MM.1S (cell line): ENCODE measurements around the gene MRPL37.
"Not testable (repeated sequence)": the region's sequence is repeated elsewhere in the genome, so short reads cannot be mapped to it uniquely, and the experiment has no call there.

Experiments
- DNase-seq: peaks from one replicate; pipeline ENCODE4 v3.0.0-alpha.2; 2015
- H2AFZ ChIP-seq: fragments of 300-600 bp; sonication (generic); 2 replicates; pipeline ENCODE4 v1.6.0; 2016; ENCODE audit warnings: antibody characterized with exemption, low read length
- H3F3A ChIP-seq: fragments of 300-600 bp; sonication (generic); 2 replicates; pipeline ENCODE4 v1.6.1; 2016; ENCODE audit warnings: mild to moderate bottlenecking, antibody characterized with exemption, low read length, moderate library complexity, mixed read lengths; ENCODE audit not compliant: insufficient read depth
- H3K27ac ChIP-seq: fragments of 300-600 bp; sonication (generic); 2 replicates; pipeline ENCODE4 v1.5.1; 2016; ENCODE audit warnings: mild to moderate bottlenecking, low read length
- H3K27me3 ChIP-seq: fragments of 300-600 bp; sonication (generic); replicated peaks from 2 replicates; pipeline ENCODE4 v1.6.0; 2016; ENCODE audit warnings: low read length; ENCODE audit not compliant: insufficient read depth
- H3K36me3 ChIP-seq: fragments of 300-600 bp; sonication (generic); replicated peaks from 2 replicates; pipeline ENCODE4 v1.6.1; 2016; ENCODE audit warnings: mild to moderate bottlenecking, low read length, mixed read lengths; ENCODE audit not compliant: insufficient read depth
- H3K4me1 ChIP-seq: fragments of 300-600 bp; sonication (generic); 2 replicates; pipeline ENCODE4 v1.6.1; 2016; ENCODE audit warnings: low read length, mixed read lengths
- H3K4me2 ChIP-seq: fragments of 300-600 bp; sonication (generic); 2 replicates; pipeline ENCODE4 v1.6.0; 2016; ENCODE audit warnings: low read depth, low read length
- H3K4me3 ChIP-seq: fragments of 300-600 bp; sonication (generic); 2 replicates; pipeline ENCODE4 v1.5.1; 2016; ENCODE audit warnings: low read length, mixed read lengths
- H3K79me2 ChIP-seq: fragments of 300-600 bp; sonication (generic); 2 replicates; pipeline ENCODE4 v1.6.1; 2016; ENCODE audit warnings: mixed run types, low read length, mixed read lengths
- H3K9ac ChIP-seq: fragments of 300-600 bp; sonication (generic); 2 replicates; pipeline ENCODE4 v1.6.1; 2016; ENCODE audit warnings: low read length, mixed read lengths
- H3K9me2 ChIP-seq: fragments of 300-600 bp; sonication (generic); replicated peaks from 2 replicates; pipeline ENCODE4 v1.6.1; 2016; ENCODE audit warnings: mild to moderate bottlenecking, low read length, mixed read lengths; ENCODE audit not compliant: insufficient read depth
- H3K9me3 ChIP-seq: fragments of 300-600 bp; sonication (generic); replicated peaks from 2 replicates; pipeline ENCODE4 v1.6.1; 2016; ENCODE audit warnings: mild to moderate bottlenecking, low read length, mixed read lengths; ENCODE audit not compliant: insufficient read depth
- H4K20me1 ChIP-seq: fragments of 300-600 bp; sonication (generic); 2 replicates; pipeline ENCODE4 v1.6.1; 2016; ENCODE audit warnings: mild to moderate bottlenecking, low read length, moderate library complexity, mixed read lengths; ENCODE audit not compliant: insufficient read depth
- CTCF ChIP-seq: fragments of 300-600 bp; sonication (generic); IDR thresholded peaks from 2 replicates; pipeline ENCODE4 v1.5.1; 2016; ENCODE audit warnings: antibody characterized with exemption, low read length, mixed read lengths
- EZH2 ChIP-seq: fragments of 300-600 bp; sonication (generic); optimal IDR thresholded peaks from 2 replicates; pipeline ENCODE3; 2017; ENCODE audit warnings: low read depth, mild to moderate bottlenecking, antibody characterized with exemption, low read length, mixed read lengths
- EZH2phosphoT487 ChIP-seq: fragments of 300-600 bp; sonication (generic); IDR thresholded peaks from 2 replicates; pipeline ENCODE4 v1.6.1; 2018; ENCODE audit warnings: antibody characterized with exemption, low read length

Gene MRPL37

GRCh38 chr1:54229281-54229891 is 29.4 kb downstream of the MRPL37 start:
- H3K27me3 ChIP-seq = no peaks in the 10 kb centered on the region
- DNase-seq = no peak
- H3K79me2 ChIP-seq = no peaks in the 10 kb centered on the region
- H3K27ac ChIP-seq = no peak overlapping the region
- H3K9me3 ChIP-seq = no peaks in the 10 kb centered on the region
- H3K9me2 ChIP-seq = no peaks in the 10 kb centered on the region
- H3K9ac ChIP-seq = no peak overlapping the region
- H4K20me1 ChIP-seq = no peaks in the 10 kb centered on the region
- no peaks in the 10 kb centered on the region for H3F3A ChIP-seq
- H3K4me2 ChIP-seq = no peak overlapping the region
- no peaks in the 10 kb centered on the region for H3K4me1 ChIP-seq
- H2AFZ ChIP-seq = no peak overlapping the region
- H3K36me3 ChIP-seq = no peaks in the 10 kb centered on the region
- TF ChIP-seq EZH2phosphoT487 = no peak
- no peak for TF ChIP-seq EZH2
- TF ChIP-seq CTCF = no peak
- H3K4me3 ChIP-seq = no peak overlapping the region

- H3K36me3 ChIP-seq = no peaks in the 10 kb centered on the region
- no peak overlapping the region for H2AFZ ChIP-seq
- H3K27ac ChIP-seq = no peak overlapping the region
- TF ChIP-seq EZH2 = no peak
- no peak for TF ChIP-seq EZH2phosphoT487
- TF ChIP-seq CTCF = no peak
- no peaks in the 10 kb centered on the region for H4K20me1 ChIP-seq
- no peaks in the 10 kb centered on the region for H3K9me2 ChIP-seq
- no peak overlapping the region for H3K4me2 ChIP-seq
- no peak overlapping the region for H3K4me3 ChIP-seq
- no peaks in the 10 kb centered on the region for H3K79me2 ChIP-seq
- no peak overlapping the region for H3K9ac ChIP-seq
- H3K27me3 ChIP-seq = no peaks in the 10 kb centered on the region
- H3K9me3 ChIP-seq = no peaks in the 10 kb centered on the region
- no peak for DNase-seq
- H3K4me1 ChIP-seq = no peaks in the 10 kb centered on the region
- no peaks in the 10 kb centered on the region for H3F3A ChIP-seq
Observed at GRCh38 chr1:54230507-54231339, 30.8 kb downstream of the MRPL37 start.

- not testable (repeated sequence) for DNase-seq, H3K4me1 ChIP-seq, H2AFZ ChIP-seq, H3K27ac ChIP-seq, H3K79me2 ChIP-seq, H3F3A ChIP-seq, H3K4me2 ChIP-seq, H3K9me3 ChIP-seq, H3K9me2 ChIP-seq, H3K9ac ChIP-seq, H3K4me3 ChIP-seq, H4K20me1 ChIP-seq, H3K36me3 ChIP-seq, H3K27me3 ChIP-seq
Observed at GRCh38 chr1:54233196-54233595, 33.2 kb downstream of the MRPL37 start.

GRCh38 chr1:54234284-54234683 is 34.3 kb downstream of the MRPL37 start:
- Histone ChIP-seq H3F3A (no peaks in the 10 kb centered on the region), H3K4me1 (no peaks in the 10 kb centered on the region), H3K4me2 (no peak overlapping the region), H3K9ac (no peak overlapping the region), H2AFZ (no peak overlapping the region), H3K36me3 (no peaks in the 10 kb centered on the region), H3K27me3 (no peaks in the 10 kb centered on the region), H3K79me2 (no peaks in the 10 kb centered on the region), H3K9me2 (no peaks in the 10 kb centered on the region), H3K27ac (no peak overlapping the region), H4K20me1 (no peaks in the 10 kb centered on the region), H3K4me3 (no peak overlapping the region), H3K9me3 (no peaks in the 10 kb centered on the region)
- TF ChIP-seq EZH2 (no peak), CTCF (no peak), EZH2phosphoT487 (no peak)
- DNase-seq = no peak
